SK-N-SH treated with all-trans-retinoic acid at 6 μM for 48 hours (cell line): ENCODE measurements around the gene ANP32B.

Source experiments
- ATAC-seq: fragments of 200-7000 bp; cut with Tn5 transposase; 3 replicates; pipeline ENCODE4 v1.9.1; 2020; ENCODE audit warnings: mild to moderate bottlenecking, moderate library complexity
- ARNTL ChIP-seq: fragments of 450-650 bp; formaldehyde crosslinking; IDR thresholded peaks from 2 replicates; pipeline ENCODE4 v1.5.0; 2020; ENCODE audit warnings: low read depth, mild to moderate bottlenecking, moderate library complexity, borderline replicate concordance
- BACH2 ChIP-seq: fragments of 250-450 bp; sonication (Bioruptor Pico); IDR thresholded peaks from 2 replicates; pipeline ENCODE4 v1.9.0; 2021; ENCODE audit warnings: mild to moderate bottlenecking, borderline replicate concordance
- CSDC2 ChIP-seq: fragments of 250-450 bp; sonication (Bioruptor Pico); IDR thresholded peaks from 2 replicates; pipeline ENCODE4 v1.5.0; 2020; ENCODE audit warnings: mild to moderate bottlenecking, moderate library complexity
- CSRNP3 ChIP-seq: fragments of 250-450 bp; sonication (Bioruptor Pico); IDR thresholded peaks from 2 replicates; pipeline ENCODE4 v1.5.1; 2021; ENCODE audit warnings: mild to moderate bottlenecking, moderate library complexity
- ESRRG ChIP-seq: fragments of 250-450 bp; sonication (Bioruptor Pico); IDR thresholded peaks from 2 replicates; pipeline ENCODE4 v1.6.1; 2021; ENCODE audit warnings: mild to moderate bottlenecking
- ISL1 ChIP-seq: fragments of 250-450 bp; sonication (Bioruptor Pico); IDR thresholded peaks from 2 replicates; pipeline ENCODE4 v2.1.2; 2022; ENCODE audit warnings: mild to moderate bottlenecking, moderate library complexity
- POU6F1 ChIP-seq: fragments of 250-450 bp; sonication (Bioruptor Pico); IDR thresholded peaks from 2 replicates; pipeline ENCODE4 v1.8.0; 2021; ENCODE audit warnings: low read depth, mild to moderate bottlenecking, moderate library complexity, borderline replicate concordance
- PPARA ChIP-seq: fragments of 250-450 bp; sonication (Bioruptor Pico); IDR thresholded peaks from 2 replicates; pipeline ENCODE4 v1.5.0; 2020; ENCODE audit warnings: mild to moderate bottlenecking, borderline replicate concordance
- RARB ChIP-seq: fragments of 250-450 bp; sonication (Bioruptor Pico); IDR thresholded peaks from 2 replicates; pipeline ENCODE4 v1.8.0; 2021; ENCODE audit warnings: mild to moderate bottlenecking, moderate library complexity
- SNAI2 ChIP-seq: fragments of 250-450 bp; sonication (Bioruptor Pico); IDR thresholded peaks from 2 replicates; pipeline ENCODE4 v1.5.0; 2020; ENCODE audit warnings: mild to moderate bottlenecking, moderate library complexity
- TCF4 ChIP-seq: fragments of 250-450 bp; sonication (Bioruptor Pico); IDR thresholded peaks from 2 replicates; pipeline ENCODE4 v1.8.0; 2021; ENCODE audit warnings: mild to moderate bottlenecking, moderate library complexity, borderline replicate concordance
- TOX ChIP-seq: fragments of 250-450 bp; sonication (Bioruptor Pico); IDR thresholded peaks from 2 replicates; pipeline ENCODE4 v1.8.0; 2021; ENCODE audit warnings: mild to moderate bottlenecking, moderate library complexity, borderline replicate concordance
- TSHZ2 ChIP-seq: fragments of 250-450 bp; sonication (Bioruptor Pico); IDR thresholded peaks from 2 replicates; pipeline ENCODE4 v1.5.0; 2020; ENCODE audit warnings: mild to moderate bottlenecking, moderate library complexity
- ZC3H10 ChIP-seq: fragments of 250-450 bp; sonication (Bioruptor Pico); IDR thresholded peaks from 2 replicates; pipeline ENCODE4 v1.5.1; 2021; ENCODE audit warnings: mild to moderate bottlenecking, moderate library complexity
- ZFP3 ChIP-seq: fragments of 250-450 bp; sonication (Bioruptor Pico); IDR thresholded peaks from 2 replicates; pipeline ENCODE4 v1.5.0; 2020; ENCODE audit warnings: mild to moderate bottlenecking, moderate library complexity
- ZFP30 ChIP-seq: fragments of 450-650 bp; formaldehyde crosslinking; IDR thresholded peaks from 2 replicates; pipeline ENCODE4 v1.5.0; 2022; ENCODE audit warnings: mild to moderate bottlenecking, moderate library complexity
- ZNF565 ChIP-seq: fragments of 450-650 bp; formaldehyde crosslinking; conservative IDR thresholded peaks from 2 replicates; pipeline ENCODE4 v1.5.0; 2020; ENCODE audit warnings: low read depth, mild to moderate bottlenecking, moderate library complexity
- ZNF70 ChIP-seq: fragments of 450-650 bp; formaldehyde crosslinking; IDR thresholded peaks from 2 replicates; pipeline ENCODE4 v1.5.0; 2020; ENCODE audit warnings: mild to moderate bottlenecking, moderate library complexity
- TF ChIP-seq, protein P1 (sequence below): fragments of 250-450 bp; sonication (Bioruptor Pico); IDR thresholded peaks from 2 replicates; pipeline ENCODE4 v1.8.0; 2020; ENCODE audit warnings: mild to moderate bottlenecking, moderate library complexity, borderline replicate concordance
- TF ChIP-seq, protein P2 (sequence below): fragments of 250-450 bp; sonication (Bioruptor Pico); IDR thresholded peaks from 2 replicates; pipeline ENCODE4 v1.5.1; 2020; ENCODE audit warnings: low read depth, mild to moderate bottlenecking, moderate library complexity

Gene ANP32B

DNA sequence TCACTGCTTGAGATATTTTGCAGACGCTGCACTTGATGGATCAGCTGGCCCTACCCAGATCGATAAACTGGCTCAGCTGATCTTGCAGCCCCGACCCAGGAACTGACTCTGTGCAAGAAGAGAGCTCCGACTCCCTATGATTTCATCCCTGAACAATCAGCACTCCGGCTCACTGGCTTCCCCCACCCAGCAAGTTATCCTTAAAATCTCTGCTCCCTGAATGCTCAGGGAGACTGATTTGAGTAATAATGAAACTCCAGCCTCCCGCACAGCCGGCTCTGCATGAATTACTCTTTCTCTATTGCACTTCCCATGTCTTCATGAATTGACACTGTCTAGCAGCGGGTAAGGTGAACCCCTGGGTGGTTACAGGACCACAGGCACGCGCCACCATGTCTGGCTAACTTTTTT lies 56.5 kb downstream of the ANP32B start:
- TF ChIP-seq CSDC2 = no peak
- TF ChIP-seq SNAI2 = no peak
- no peak for TF ChIP-seq RARB (CRISPR knock-in tag)
- ATAC-seq = no peak

DNA sequence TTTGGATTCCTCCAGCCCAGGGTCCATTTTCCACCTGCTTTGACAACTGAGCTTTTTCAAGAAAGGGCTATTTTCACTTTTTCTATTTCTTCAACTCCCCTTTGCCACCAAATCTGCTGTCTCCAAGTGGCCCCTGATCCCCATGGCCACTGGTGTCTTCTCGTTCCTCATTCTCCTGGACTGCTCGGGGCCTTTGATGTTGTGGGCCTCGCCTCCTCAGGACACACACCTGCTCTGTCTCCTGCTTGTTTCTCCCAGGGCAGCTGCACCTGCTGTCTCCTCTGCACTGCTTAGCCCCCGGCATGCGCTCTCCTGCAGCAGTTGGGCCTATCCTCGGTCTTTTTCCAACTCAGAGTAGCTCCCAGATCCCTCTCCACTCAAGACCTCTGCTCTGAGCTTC lies 57.1 kb downstream of the ANP32B start:
- no peak for ATAC-seq
- TF ChIP-seq ISL1 (no peak), CSDC2 (no peak), ZNF565 (CRISPR knock-in tag) (no peak), TCF4 (CRISPR knock-in tag) (no peak), SNAI2 (no peak), RARB (CRISPR knock-in tag) (no peak), POU6F1 (CRISPR knock-in tag) (no peak), TOX (CRISPR knock-in tag) (no peak), ESRRG (CRISPR knock-in tag) (no peak), CSRNP3 (no peak), ZFP3 (CRISPR knock-in tag) (no peak), BACH2 (CRISPR knock-in tag) (no peak), ZC3H10 (CRISPR knock-in tag) (no peak)
- TF ChIP-seq, protein P1, sequence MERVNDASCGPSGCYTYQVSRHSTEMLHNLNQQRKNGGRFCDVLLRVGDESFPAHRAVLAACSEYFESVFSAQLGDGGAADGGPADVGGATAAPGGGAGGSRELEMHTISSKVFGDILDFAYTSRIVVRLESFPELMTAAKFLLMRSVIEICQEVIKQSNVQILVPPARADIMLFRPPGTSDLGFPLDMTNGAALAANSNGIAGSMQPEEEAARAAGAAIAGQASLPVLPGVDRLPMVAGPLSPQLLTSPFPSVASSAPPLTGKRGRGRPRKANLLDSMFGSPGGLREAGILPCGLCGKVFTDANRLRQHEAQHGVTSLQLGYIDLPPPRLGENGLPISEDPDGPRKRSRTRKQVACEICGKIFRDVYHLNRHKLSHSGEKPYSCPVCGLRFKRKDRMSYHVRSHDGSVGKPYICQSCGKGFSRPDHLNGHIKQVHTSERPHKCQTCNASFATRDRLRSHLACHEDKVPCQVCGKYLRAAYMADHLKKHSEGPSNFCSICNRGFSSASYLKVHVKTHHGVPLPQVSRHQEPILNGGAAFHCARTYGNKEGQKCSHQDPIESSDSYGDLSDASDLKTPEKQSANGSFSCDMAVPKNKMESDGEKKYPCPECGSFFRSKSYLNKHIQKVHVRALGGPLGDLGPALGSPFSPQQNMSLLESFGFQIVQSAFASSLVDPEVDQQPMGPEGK = no peak
- TF ChIP-seq, all 23 proteins: peak for 0

DNA sequence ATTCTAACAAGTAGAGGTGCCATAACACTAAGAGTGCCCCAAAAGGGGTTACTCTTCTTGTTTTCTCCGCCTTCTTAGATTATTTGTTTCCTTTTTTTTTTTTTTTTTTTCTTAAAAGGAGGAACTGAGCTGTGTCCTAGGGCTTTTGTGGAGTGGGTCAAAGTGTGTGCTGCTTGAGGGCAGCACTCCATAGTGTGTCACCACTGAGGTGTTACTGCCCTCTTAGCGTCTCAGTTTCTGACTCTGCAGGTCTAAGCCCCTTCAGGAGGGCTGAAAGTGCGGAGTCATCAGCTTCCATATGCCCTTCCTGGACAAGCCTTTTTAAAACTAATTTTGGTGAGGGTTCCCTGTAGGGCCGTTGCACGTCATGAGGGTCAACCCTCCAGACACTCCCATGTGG lies 60.8 kb downstream of the ANP32B start:
- ATAC-seq = no peak
- TF ChIP-seq PPARA (CRISPR knock-in tag) (no peak), POU6F1 (CRISPR knock-in tag) (no peak), ZNF70 (CRISPR knock-in tag) (no peak), ZFP30 (no peak), ZNF565 (CRISPR knock-in tag) (no peak), BACH2 (CRISPR knock-in tag) (no peak), ARNTL (no peak), ZFP3 (CRISPR knock-in tag) (no peak), CSRNP3 (no peak), ZC3H10 (CRISPR knock-in tag) (no peak), ESRRG (CRISPR knock-in tag) (no peak), RARB (CRISPR knock-in tag) (no peak), CSDC2 (no peak), TSHZ2 (CRISPR knock-in tag) (no peak), TCF4 (CRISPR knock-in tag) (no peak), TOX (CRISPR knock-in tag) (no peak)
- TF ChIP-seq, protein P2, sequence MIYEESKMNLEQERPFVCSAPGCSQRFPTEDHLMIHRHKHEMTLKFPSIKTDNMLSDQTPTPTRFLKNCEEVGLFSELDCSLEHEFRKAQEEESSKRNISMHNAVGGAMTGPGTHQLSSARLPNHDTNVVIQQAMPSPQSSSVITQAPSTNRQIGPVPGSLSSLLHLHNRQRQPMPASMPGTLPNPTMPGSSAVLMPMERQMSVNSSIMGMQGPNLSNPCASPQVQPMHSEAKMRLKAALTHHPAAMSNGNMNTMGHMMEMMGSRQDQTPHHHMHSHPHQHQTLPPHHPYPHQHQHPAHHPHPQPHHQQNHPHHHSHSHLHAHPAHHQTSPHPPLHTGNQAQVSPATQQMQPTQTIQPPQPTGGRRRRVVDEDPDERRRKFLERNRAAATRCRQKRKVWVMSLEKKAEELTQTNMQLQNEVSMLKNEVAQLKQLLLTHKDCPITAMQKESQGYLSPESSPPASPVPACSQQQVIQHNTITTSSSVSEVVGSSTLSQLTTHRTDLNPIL = no peak
- TF ChIP-seq, protein P1 = no peak
